NCI-H526 treated with DMSO at 0.1 percent for 48 hours (cell line): ENCODE measurements around the gene CGAS.
"Not testable (repeated sequence)": the region's sequence is repeated elsewhere in the genome, so short reads cannot be mapped to it uniquely, and the experiment has no call there.

Experiments
- DNase-seq: peaks from one replicate; lab custom pipeline; 2025; lab: John Stamatoyannopoulos, UW

Gene CGAS

GRCh38 chr6:73452107-73452461, at the start of gene CGAS:
Gene CGAS, minus strand, starts transcription at chr6:73452297. Its CDS starts 116 bp downstream, at chr6:73452181.
- DNase-seq = no peak

GRCh38 chr6:73497915-73498314, 45.8 kb upstream of the CGAS start:
- DNase-seq = no peak

- DNase-seq = no peak
Observed at GRCh38 chr6:73491377-73491776, 39.3 kb upstream of the CGAS start.

DNA sequence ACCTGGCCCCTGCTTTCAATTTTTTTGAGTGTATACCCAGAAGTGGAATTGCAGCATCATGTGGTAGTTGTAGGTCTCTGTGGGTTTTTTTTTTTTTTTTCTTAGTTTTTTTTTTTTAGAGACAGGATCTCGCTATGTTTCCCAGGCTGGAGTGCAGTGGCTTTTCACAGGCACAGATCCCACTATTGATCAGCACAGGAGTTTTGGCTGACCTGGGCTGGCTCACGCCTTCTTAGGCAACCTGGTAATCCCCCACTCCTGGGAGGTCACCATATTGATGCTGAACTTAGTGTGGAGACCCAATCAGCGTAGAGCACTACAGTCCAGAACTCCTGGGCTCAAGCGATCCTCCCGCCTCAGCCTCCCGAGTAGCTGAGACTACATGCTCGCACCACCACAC, 35.4 kb upstream of the CGAS start:
- no peak for DNase-seq

- DNase-seq = no peak
Observed at GRCh38 chr6:73484438-73484837, 32.3 kb upstream of the CGAS start.

DNA sequence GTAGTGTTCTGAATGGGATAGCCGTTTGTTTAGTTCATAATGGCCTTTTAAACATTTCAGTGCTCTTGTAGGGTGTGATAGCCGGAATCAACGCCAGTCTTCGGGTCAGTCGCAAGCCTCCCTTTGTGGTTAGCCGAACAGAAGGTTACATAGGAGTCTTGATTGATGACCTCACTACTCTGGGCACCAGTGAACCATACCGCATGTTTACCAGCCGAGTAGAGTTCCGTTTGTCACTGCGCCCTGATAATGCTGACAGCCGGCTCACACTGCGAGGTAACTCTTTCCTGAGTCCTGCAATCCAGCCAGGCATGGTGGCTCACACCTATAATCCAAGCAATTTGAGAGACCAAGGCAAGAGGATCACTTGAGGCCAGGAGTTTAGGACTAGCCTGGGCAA, 29.9 kb upstream of the CGAS start:
- no peak for DNase-seq

- DNase-seq = no peak
Observed at GRCh38 chr6:73477407-73477806, 25.3 kb upstream of the CGAS start.

- DNase-seq = no peak
Observed at GRCh38 chr6:73476723-73477122, 24.6 kb upstream of the CGAS start.

- no peak for DNase-seq
Observed at GRCh38 chr6:73471686-73472290, 19.7 kb upstream of the CGAS start.

GRCh38 chr6:73461537-73462350, 9.6 kb upstream of the CGAS start, which contains the start of gene MTO1:
Gene MTO1, plus strand, starts transcription at chr6:73461737. Its CDS starts 118 bp downstream, at chr6:73461855.
- DNase-seq = peak; percentile 86

- DNase-seq = no peak
Observed at GRCh38 chr6:73460056-73460455, 8.0 kb upstream of the CGAS start.

GRCh38 chr6:73459474-73459873, 7.4 kb upstream of the CGAS start:
- not testable (repeated sequence) for DNase-seq

DNA sequence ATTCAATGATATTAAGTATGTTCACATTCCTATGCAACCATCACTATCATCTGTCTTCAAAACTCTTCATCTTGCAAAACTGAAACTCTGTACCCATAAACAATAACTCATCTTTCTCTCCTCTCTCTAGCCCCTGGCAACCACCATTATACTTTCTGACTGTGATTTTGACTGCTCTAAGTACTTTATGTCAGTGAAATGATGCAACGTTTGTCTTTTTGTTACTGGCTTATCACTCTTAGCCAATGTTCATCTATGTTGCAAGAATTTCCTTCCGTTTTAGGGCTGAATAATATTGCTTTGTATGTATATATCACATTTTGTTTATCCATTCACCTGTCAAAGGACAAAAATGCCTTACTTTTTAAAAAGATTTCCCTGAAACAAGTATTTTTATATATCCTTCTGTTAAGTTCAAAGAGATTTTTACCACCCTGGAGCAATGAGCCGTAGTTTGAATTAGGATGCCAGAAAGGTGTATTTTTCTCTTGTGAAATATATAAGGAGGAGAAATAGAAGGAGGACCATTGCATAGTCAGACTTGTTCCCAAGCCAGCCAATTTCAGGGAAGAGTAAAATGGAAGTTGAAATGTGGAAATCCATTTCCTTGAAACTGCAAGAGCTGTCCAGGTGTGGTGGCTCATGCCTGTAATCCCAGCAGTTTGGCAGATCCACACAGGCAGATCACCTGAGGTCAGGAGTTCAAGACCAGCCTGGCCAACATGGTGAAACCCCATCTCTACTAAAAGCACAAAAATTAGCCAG, 4.0 kb upstream of the CGAS start:
- DNase-seq = no peak

DNA sequence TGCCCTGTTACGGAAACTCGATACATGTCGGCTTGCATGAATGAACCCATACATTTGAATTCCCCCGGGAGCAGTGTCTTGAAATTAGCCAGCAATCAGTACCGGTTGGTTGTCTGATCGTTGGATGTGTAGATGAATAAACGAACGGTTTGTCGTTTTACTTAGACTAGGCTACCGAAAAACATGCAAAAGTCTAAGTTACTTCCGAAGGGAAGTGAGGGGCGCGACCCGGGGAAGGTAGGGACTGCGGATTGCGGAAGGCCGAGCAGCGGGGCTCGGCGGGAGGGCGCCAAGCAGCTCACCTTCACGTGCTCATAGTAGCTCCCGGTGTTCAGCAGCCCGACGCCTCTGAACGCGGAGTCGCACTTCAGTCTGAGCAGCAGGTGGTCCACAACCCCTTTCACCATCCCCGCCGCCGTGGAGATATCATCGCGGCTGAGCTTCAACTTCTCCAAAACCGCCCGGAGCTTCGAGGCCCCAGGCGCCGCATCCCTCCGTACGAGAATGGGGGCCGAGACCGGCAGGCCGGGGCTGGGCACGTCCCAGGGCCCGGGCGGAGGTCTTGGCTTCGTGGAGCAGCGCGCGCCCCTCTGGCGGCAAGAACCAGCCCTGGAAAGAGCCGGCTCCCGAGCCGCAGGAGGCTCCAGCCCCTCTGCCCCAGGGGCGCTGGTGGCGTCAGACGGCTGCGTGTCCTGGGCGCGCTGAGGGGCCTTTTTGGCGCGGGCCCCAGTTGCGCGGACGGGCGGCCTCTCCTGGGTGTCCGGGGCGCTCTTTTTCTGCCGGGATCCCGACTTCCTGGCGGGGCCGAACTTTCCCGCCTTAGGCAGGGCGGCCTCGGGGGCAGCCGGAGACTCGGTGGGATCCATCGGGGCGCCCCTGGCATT, 632 bp downstream of the CGAS start:
- peak; percentile 52 for DNase-seq

DNA sequence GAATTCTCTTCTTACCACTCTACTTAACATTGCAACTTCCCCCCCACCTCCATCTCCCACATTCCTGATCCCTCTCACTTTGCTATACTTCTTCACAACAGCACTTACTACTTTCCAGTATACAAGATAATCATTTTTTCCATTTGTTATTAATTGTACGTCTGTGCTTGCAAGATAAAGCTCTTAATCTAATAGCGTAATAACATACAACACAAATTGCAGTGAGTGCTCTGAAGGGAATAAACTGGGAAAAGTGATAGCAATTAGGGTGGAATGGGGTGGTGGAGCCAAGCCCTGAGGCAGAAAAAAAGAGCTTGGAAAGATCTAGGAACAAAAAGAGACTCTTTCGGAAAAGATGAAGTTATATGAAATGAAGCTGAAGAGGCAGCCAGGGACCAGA, 8.5 kb downstream of the CGAS start:
- DNase-seq = no peak

DNA sequence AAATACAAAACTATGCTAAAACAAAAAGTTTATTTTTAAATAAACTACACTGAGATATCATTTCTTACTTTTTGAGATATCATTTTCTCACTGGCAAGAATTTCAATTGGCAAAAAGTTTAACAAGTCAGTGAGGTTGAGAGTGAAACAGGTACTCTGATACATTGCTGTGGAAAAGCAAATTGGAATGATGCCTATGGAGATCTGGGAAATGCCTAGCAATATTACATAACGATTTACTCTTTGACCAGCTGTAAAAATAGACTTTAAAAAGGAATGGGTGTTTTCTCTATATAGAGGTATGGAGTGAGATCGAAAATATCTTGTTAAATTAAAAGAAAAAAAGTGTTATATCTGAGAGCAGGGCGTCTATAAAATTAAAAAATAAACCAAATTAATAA, 16.9 kb downstream of the CGAS start:
- DNase-seq = no peak

GRCh38 chr6:73421534-73421933, 30.6 kb downstream of the CGAS start:
- DNase-seq = no peak

DNA sequence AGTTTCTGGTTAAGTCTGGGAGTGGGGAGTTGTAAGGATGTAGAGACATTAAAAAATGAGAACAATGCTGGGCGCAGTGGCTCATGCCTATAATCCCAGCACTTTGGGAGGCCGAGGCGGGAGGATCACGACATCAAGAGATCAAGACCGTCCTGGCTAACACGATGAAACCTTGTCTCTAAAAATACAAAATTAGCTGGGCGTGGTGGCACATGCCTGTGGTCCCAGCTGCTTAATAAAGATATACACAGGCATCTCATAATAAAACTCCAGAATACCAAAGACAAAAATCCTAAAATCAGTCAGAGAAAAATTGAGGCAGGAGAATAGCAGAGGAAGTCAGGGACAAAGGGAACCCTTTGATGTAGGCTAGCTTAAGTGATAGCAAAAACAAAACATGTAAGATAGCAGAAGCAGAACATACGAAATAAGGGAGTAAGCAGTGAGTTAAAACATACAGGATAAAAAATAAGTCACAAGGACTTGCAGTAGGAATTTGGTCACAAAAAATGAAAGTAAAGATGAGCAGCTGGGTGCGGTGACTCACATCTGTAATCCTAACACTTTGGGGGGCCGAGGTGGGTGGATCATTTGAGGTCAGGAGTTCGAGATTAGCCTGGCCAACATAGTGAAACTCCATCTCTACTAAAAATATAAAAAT, 33.9 kb downstream of the CGAS start:
- no peak for DNase-seq

DNA sequence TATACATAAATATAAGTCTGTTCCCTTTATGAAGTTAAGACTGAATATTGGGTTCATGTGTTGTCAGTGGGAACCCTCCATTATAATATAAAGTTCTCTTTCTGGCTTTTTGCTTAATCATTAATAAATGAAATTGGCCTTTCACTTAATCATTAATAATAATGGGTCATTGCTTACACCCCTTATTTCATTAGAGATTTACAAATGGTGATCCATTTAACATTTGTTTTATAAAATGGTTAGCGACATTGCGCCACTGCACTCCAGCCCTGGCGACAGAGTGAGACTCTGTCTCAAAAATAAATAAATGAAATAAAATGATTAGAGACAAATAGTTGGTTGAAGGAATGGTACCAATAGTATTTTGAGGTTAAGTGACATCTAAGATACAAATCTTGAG, 39.0 kb downstream of the CGAS start:
- no peak for DNase-seq

DNA sequence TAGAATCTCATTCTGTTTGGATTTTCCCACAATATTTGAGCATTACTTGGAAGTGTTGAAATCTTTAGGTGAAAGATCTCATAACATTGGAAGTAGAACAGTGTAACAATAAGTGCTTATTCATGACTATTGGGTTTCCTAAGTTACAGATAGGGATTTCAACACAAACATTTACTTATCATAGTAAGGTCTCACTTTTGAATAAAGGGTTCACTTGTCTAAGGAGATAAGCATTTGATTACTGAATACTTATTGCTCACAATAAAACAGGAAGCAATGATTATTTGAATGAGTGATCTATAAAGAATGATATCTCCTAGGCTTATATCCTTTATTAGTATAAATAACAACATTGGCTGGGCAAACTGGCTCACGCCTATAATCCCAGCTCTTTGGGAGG, 42.7 kb downstream of the CGAS start:
- DNase-seq = no peak

- no peak for DNase-seq
Observed at GRCh38 chr6:73400656-73401055, 51.4 kb downstream of the CGAS start.
